ENCODE measurements around the gene DYRK1A.

Gene DYRK1A

DNA sequence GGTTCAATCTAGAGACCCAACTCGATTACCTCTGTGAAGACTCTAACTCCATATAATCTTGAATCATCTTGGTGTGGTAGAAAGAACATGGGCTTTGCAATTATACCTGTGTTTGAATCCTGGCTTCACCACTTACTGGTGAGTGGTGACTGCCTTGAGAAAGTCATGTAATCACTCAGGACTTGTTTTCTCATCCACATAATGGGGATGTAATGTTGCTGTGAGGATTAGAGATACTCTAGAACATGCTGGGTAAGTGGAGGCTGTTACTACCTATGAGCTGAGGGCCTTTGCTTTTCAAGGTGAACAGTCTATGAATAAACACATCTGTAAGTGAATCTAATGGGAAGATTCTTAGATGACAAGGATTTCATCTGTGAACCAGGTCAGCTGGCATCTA is 2.6 kb upstream of the DYRK1A start:
- no peak for DNase-seq
- intact Hi-C loops (cut with DNase I): no loop called here

DNA sequence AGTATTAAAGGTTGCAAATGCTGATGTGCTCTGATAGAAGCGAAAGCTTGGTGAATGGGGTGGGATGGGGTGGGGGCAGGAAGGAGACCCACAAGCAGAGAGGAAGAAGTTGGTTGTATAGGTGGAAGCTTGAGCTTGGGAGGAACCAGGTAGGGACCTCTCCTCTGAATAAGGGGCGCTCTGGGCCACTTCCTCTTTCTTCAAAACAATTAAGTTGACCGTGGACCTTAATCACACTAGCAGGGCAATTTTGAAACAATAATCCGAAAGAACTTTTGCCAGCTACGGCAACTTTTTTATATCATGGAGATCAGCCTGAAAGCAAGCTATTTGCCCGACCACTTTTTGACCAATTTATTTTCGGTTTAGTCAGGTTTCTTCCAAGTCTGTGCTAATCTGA is 1.9 kb upstream of the DYRK1A start:
- DNase-seq: no peak
- intact Hi-C loops (cut with DNase I): loop anchor here (5.0 kb wide), 3 partner anchors 93 to 292 kb away; partner anchors contain the start of genes PIGP and TTC3

DNA sequence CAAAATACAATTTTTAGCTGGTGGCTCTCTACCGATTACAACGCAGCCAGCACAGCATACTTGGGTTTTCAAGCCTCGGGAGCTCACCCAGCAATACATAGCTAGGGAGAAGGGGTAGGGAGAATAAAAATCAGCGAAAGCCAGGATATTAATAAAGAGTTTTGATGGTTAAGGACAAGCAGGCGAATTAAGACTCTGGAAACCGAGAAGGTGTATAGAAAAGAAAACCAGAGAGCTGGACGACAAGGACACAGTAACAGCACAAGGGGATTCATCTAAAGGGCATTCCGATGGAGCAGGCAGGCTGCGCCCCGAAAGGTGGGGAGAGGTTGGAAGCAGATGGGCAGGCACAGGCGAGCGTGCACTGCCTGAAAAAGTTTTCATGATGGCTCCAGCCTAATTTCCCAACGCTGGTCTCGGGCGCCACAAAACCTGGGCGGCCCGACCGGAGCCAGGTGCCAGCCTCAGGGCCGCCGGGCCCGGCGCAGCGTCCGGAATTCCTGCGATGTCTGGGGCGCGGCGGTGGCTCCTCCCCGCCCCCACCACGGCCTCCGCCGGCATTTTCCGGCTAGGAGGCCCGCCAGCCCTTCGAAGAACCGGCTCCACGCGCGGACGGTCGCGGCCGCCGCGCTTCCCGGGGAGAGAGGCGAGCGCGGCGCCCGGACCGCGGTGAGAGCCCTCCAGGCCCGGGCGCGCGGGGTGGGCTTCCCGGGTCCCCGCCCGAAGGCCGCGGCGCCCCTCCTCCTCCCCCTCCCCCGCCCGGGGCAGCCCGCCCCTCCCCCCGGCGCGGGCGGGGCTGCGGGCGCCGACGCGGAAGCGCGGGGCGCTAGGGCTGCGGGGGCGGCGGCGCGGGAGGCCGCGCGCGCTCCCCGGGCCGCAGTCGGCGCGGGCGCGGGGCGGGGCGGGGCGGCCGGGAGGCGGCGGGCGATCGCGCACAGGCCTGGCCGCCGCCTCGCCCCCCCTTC is 774 bp upstream of the DYRK1A start:
- intact Hi-C loops (cut with DNase I): loop anchor here (1.0 to 5.0 kb wide), 4 partner anchors 92 to 293 kb away; partner anchors contain the start of genes PIGP, TTC3 and VPS26C
- DNase-seq: peak in 37 of 42 donors; percentile 5 to 79 (median 51)

DNA sequence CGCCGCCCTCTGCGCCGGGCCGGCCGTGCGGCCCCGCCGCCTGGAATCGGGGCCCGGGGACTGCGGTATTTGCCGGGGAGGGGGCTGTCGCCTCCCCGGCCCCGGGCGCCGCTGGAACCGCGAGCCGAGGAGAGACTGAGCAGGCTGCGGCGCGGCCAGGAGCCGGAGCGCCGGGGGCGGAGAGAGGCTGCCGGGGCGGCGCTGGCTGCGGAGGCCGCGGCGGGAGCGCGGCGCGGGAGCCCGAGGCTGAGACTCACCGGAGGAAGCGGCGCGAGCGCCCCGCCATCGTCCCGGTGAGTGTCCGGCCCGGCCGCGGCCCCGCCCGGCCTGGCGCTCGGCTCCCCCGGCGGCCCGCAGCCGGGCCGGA is 746 bp downstream of the DYRK1A start:
- intact Hi-C loops (cut with DNase I): loop anchor here (5.0 kb wide), 3 partner anchors 90 to 295 kb away; partner anchors contain the start of genes PIGP and TTC3

DNA sequence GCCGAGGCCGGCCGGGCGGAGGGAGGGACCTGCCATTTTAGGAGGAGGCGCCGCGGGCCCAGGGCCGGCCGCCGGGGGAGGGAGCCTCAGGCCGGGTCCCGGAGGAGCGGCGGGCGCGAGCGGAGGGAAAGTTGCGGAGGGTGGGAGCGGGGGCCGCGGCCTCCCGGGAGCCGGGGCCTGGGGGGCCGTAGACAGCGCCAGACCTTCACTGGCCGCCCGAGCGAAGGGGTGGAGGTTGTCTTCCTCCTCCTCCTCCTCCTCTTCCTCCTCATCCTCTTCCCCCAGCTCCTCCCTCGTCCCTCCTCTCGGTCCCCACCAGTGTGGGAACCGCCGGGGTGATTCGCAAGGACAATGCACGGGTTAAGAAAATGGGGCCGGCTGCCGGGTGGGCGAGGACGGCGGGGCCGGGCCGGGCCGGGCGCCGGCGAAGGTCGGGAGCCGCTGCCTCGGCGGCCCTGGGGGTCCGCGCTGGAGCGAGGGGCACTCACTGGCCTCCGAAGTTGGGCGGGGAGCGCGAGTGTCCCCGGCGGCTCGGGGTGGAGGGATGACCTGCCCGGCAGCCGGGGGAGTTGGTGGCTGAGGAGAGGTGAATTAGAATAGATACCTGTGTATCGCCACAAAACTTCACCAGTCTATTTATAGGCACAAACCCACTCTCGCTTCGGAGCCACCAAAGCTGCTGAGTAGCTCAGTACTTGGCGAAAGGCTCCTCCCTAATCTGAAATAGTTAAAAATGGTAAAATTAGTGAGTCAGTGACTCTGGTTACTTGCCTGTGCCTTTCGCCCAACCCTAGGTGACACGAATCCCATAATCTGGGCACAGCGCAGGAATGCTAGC is 1.3 kb downstream of the DYRK1A start:
- intact Hi-C loops (cut with DNase I): loop anchor here (5.0 kb wide), 3 partner anchors 89 to 296 kb away; partner anchors contain the start of genes PIGP and TTC3
- DNase-seq: peak in 38 of 42 donors; percentile 3 to 67 (median 28)

More for the DNA sequence above, 746 bp downstream of the DYRK1A start:
- DNase-seq: peak in 30 of 42 donors; percentile 3 to 64 (median 27)

DNA sequence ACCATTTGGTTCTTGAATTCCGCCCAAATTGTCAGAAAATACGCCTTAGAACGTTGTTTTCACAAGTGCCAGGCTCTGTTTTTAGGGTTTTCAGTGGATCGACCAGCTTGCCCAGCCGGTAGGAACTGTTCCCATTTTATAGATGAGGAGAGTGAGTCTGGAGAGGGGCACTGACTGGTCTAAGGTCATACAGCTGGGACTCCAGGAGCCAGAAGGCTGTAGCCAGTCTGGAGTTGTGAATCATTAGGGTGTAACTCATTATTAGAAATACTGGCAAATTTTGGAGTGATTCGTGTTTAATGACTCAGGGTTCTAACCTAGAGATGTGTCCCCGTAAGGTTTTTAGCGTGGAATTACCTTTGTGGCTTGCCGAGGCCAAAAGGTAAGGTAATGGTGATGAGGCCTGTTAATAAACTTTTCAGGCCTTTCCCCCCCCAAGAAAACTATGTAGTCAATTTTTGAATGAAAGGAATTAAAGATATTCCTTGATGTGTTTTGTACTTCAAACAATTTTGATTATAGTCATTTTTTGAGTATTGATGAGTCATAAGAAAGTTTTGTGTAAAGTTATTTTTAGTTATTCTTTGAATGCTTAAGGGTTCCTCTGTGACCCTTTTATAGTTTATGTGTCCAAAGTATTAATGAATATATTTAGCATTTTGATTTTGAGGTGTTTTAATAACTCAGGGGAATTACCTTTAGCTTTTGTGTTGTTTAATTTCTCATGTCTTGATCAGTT is 2.1 kb downstream of the DYRK1A start:
- intact Hi-C loops (cut with DNase I): loop anchor here (5.0 kb wide), 3 partner anchors 89 to 296 kb away; partner anchors contain the start of genes PIGP and TTC3

DNA sequence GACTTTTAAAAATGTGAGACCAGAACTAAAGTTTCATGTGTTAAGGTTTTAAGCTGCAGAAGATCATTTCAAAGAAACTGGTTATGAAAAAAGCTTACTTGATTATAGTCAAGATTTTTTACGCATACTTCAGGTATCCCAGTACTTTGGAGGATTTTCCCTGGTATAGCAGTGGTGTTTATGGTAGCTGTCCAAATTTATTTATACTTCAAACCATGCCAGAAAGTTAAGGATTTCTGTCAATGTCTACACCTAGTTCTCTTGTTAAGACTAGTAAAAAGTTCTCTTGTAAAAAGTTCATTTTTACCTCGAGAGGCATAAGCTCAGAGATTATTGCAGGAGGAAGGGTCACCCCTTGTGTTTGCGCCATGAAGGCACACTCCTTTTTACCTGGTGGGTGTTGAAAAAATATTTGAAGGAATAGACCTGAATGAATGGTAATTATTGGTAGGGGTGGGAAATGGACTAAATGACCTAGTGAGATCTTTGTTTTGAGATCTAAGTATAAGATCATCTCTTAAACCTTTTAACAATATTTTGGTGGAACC is 2.8 kb downstream of the DYRK1A start:
- no peak for DNase-seq
- intact Hi-C loops (cut with DNase I): loop anchor here (5.0 kb wide), 3 partner anchors 88 to 297 kb away; partner anchors contain the start of genes PIGP and TTC3

More for the DNA sequence above, 2.1 kb downstream of the DYRK1A start:
- DNase-seq: no peak

DNA sequence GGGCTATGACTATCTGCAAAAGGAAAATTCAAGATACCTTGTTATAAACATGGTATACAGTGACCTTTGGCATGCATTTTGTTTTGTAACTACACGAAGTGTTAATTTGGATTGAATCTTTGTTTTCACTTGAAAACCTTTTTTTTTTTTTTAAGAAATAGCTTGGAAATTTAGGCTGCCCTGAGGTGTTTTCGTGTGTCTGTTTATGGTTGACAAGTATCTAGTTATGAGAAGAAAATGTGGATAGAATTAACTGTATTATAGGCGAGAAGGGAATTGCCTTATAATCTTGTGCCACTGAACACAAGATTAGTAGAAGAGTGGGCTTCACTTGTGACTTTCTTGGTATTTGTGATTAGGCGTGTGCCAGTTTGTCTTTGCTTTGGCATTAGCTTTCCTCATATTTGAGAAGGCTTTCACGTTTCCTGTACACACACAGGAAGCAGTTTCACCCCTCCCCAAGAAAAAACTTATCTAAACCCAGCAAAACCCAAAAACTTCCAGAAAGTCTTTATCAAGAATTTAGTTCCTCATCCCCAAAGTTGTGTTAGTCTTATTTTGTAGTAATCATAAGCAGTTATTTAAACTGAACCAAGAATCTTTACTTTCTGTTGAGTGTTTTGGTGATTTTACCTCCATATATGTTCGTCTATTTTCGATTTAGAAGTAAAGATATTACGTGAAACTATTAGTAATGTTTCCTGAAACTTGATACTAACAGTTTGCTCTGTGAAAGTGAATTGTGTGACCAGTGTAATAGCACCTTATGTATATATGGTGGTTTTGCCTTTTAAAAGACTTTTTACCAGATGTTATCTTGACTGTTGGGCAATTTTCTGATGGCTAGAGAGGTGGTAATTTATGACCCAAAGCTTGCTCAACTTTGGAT is 3.8 kb downstream of the DYRK1A start:
- intact Hi-C loops (cut with DNase I): no loop called here
- DNase-seq: no peak

DNA sequence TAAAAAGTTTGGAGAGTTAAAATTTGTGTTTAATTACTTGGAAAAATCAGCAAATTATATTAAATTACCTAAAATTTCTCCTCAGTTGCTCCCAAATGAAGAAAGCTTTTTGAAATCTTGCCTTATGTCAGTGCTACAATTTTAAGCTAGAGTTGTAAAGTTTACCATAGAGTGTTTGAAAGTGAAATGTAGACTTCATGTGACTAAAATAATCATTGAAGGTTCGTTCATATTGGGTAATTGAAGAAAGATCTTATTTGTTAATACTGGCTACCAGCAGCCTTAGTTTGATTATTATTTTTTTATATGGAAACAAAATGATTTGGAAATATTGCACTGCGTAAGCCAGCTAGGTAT is 4.4 kb downstream of the DYRK1A start:
- intact Hi-C loops (cut with DNase I): no loop called here
- DNase-seq: no peak

DNA sequence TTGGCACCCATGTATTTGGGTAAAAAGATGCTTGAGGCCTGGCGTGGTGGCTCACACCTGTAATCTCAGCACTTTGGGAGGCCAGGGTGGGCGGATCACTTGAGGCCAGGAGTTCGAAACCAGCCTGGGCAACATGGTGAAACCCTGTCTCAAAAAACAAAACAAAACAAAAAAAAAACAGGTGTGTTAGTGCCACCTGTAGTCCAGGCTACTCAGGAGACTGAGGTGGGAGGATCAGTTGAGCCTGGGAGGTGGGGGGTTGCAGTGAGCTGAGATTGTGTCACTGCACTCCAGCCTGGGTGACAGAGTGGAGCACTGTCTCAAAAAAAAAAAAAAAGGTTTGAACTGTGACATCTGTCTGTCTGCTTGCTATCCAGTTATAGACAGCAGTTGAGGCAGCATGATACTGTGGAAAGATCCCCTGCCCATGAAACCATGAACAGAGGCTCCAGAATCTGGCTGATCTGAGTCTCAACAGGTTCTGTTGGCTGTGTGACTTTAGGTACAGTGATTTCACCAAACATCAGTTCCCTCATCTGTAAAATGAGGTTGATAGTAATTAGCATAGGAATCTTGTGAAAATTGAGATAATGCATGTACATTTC is 5.7 kb downstream of the DYRK1A start:
- intact Hi-C loops (cut with DNase I): no loop called here
- no peak for DNase-seq

DNA sequence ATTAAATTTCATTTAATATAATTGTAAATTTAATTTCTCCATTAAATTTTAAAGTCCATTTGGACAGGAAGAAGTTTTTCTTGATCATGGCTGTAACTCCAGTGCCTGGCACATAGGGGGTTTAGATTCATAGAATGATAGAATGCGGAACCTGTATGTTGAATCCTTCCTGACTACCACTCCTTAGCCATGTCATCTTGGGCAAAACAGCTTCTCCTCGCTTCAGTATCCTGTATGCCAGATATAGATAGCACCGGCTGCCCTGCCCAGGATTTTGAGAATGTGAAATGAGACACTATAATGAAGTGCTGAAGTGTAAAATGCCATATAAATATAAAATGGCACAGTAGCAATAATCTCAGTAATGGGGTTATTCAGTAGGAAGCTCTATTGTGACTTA is 6.4 kb downstream of the DYRK1A start:
- no peak for DNase-seq
- intact Hi-C loops (cut with DNase I): no loop called here

DNA sequence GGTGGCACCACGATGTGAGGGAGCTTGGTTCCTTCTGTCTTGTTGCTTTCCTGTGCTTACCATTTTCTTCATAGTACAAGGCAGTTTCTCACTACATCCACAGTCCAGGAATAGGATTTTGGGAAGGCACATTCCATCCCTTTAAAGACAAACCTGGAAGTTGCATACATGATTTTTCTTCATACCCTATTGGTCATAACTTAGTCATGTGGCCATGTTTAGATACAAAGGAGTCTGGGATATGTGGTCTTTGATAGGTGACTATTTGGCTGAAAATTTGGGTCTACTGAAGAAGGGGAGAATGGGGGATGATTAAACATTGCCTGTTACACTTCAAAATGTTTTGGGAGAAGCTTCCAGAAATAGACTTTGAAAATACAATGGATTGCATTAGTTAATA is 7.0 kb downstream of the DYRK1A start:
- intact Hi-C loops (cut with DNase I): no loop called here
- no peak for DNase-seq

DNA sequence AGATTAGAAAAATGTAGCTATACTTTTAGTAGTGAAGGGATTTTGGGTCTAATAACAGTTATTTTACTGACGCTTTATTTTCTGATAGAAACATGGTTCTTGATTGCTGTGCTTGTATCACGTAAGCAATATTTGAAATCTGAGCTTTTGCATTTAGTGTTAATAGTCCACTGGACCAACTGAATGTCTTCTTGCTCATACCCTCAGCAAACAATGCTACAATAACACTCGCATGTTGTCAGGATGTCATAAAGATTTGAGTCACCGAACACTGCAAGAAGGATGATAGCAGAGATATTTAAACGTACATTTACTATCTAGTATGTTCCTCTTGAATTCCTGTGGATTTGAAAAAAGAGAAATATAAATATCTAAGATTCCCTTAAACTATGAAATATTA is 7.5 kb downstream of the DYRK1A start:
- no peak for DNase-seq
- intact Hi-C loops (cut with DNase I): no loop called here

DNA sequence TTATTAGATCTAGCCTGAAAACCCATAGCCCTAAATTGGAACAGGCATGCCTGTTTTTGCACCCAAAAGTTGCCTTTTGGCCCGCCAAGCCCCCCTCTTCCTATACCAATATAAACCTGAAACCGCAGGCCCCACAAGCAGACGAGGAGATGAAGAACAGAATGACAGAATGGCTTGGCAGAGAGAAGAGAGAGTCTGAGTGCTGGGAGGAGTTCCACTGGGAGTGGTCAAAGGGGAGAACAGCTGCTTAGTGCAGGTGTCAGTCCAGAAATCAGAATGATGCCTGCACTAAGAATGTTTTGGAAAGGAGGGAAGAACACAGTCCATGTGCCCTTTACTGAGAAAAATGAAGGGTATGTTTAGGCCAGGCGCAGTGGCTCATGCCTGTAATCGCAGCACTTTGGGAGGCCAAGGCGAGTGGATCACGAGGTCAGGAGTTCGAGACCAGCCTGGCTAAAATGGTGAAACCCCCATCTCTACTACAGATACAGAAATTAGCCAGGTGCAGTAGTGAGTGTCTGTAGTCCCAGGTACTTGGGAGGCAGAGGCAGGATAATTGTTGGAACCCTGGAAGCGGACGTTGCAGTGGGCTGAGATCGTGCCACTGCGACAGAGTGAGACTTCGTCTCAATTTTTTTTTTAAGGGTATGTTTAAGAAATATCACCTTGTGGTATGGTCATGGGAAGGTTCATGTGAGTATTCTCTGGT is 9.4 kb downstream of the DYRK1A start:
- no peak for DNase-seq
- intact Hi-C loops (cut with DNase I): no loop called here

DNA sequence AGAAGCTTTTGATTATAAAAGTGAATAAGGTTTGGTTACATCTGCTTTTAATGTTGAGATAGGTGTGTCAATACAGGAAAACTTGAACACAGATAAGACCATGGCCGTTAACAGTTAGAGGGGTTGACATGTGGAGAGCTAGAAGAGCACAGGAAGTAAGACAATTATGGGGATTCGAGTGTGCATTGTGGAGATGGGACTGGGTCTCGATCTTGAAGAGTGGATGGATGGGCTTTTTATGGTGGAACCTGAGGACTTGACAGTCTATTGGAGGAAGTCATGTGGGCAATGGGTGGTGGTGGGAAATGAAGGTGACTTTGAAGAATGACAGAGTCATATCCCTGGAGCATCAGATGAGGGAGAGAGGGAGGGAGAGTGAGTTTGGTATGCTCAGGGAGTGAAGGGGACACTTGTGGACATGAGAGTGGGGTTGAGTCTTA is 12.1 kb downstream of the DYRK1A start:
- DNase-seq: no peak
- intact Hi-C loops (cut with DNase I): no loop called here

Measured in head of caudate nucleus (tissue), 42 donors.